Uterus (tissue), 2 donors: ENCODE results near the gene SMO.

Source experiments
- POLR2A ChIP-seq, 2 donors: fragments of 450-650 bp; IDR thresholded peaks; one replicate each; pipeline ENCODE4 v1.6.1; 2016; ENCODE audit warnings: antibody characterized with exemption in 2 of 2, mild to moderate bottlenecking in 1 of 2, moderate library complexity in 1 of 2
- TF ChIP-seq, protein P1 (sequence below), 4 experiments: fragments of 200-600 bp in 2 of 4; fragments of 450-650 bp in 2 of 4; sonication (generic) in 2 of 4; IDR thresholded peaks; one replicate each; pipeline ENCODE4 v1.5.1; 2016 to 2019; ENCODE audit warnings: antibody characterized with exemption in 4 of 4, mild to moderate bottlenecking in 2 of 4, moderate library complexity in 1 of 4

DNA sequence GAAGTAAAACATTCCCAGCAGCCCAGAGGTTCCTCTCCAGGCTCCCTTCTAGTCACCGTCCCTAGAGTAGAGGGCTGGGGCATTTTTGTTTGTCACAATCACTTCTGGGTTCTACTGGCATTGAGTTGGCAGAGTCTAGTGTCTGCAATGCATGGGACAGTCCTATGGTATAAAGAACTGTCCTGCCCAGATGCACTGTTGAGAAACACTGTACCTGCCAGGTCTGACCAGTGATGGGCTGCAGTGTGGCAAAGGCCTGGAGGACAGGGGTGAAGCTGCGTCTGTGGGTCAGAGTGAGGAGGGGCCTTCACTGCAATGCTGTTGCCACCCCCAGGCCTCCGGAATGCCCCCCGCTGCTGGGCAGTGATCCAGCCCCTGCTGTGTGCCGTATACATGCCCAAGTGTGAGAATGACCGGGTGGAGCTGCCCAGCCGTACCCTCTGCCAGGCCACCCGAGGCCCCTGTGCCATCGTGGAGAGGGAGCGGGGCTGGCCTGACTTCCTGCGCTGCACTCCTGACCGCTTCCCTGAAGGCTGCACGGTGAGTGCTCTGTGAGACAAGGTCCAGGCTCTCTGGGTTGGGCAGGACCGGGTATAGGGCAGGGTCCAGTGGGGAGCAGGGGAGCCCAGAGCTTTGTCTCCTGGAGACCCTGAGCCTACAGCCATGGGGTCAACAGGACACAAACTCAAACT is 14.8 kb downstream of the SMO start:
- no peak for TF ChIP-seq POLR2A (IDR thresholded peaks at IDR 0.05)
- TF ChIP-seq, protein P1, sequence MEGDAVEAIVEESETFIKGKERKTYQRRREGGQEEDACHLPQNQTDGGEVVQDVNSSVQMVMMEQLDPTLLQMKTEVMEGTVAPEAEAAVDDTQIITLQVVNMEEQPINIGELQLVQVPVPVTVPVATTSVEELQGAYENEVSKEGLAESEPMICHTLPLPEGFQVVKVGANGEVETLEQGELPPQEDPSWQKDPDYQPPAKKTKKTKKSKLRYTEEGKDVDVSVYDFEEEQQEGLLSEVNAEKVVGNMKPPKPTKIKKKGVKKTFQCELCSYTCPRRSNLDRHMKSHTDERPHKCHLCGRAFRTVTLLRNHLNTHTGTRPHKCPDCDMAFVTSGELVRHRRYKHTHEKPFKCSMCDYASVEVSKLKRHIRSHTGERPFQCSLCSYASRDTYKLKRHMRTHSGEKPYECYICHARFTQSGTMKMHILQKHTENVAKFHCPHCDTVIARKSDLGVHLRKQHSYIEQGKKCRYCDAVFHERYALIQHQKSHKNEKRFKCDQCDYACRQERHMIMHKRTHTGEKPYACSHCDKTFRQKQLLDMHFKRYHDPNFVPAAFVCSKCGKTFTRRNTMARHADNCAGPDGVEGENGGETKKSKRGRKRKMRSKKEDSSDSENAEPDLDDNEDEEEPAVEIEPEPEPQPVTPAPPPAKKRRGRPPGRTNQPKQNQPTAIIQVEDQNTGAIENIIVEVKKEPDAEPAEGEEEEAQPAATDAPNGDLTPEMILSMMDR (IDR thresholded peaks at IDR 0.05), result no peak
